Osteocyte (in vitro differentiated cells): ENCODE data around the gene TEX2. TPM values are rescaled to one million over a fixed set of nuclear protein-coding genes. Genes with fewer than 3 reads are reported as not detected.

Experiments used
- DNase-seq: peaks from one replicate; pipeline ENCODE4 v3.0.0; 2021; ENCODE audit warnings: mixed read lengths; ENCODE audit not compliant: unreplicated experiment; ENCODE audit errors: extremely low spot score
- H3K27ac Mint-ChIP-seq: one replicate; pipeline ENCODE4 v1.8.0; 2021; ENCODE audit warnings: mild to moderate bottlenecking, mixed read lengths; ENCODE audit not compliant: unreplicated experiment
- H3K27me3 Mint-ChIP-seq: one replicate; pipeline ENCODE4 v1.8.0; 2021; ENCODE audit warnings: mixed read lengths; ENCODE audit not compliant: unreplicated experiment
- H3K36me3 Mint-ChIP-seq: one replicate; pipeline ENCODE4 v1.8.0; 2021; ENCODE audit warnings: mixed read lengths; ENCODE audit not compliant: unreplicated experiment
- H3K4me1 Mint-ChIP-seq: one replicate; pipeline ENCODE4 v1.8.0; 2021; ENCODE audit warnings: mixed read lengths; ENCODE audit not compliant: unreplicated experiment
- H3K4me3 Mint-ChIP-seq: one replicate; pipeline ENCODE4 v1.8.0; 2021; ENCODE audit warnings: mild to moderate bottlenecking, moderate library complexity, mixed read lengths; ENCODE audit not compliant: unreplicated experiment
- H3K9me3 Mint-ChIP-seq: one replicate; pipeline ENCODE4 v1.8.0; 2021; ENCODE audit warnings: mixed read lengths; ENCODE audit not compliant: unreplicated experiment
- CTCF ChIP-seq: fragments of 200-600 bp; sonication (generic); IDR thresholded peaks from 2 replicates; pipeline ENCODE4 v1.5.0; 2021; ENCODE audit warnings: antibody characterized with exemption, mild to moderate bottlenecking, moderate library complexity
- total RNA-seq: library from RNA; stranded (reverse); gene quantifications from 2 replicates; pipeline ENCODE4 v1.2.1, GENCODE V29; 2021

The TEX2 gene
- total RNA-seq, 1 donor from 2014 or later: 73.5 TPM

GRCh38 chr17:64202683-64203344, 60.2 kb downstream of the TEX2 start:
- Mint-ChIP-seq H3K36me3 (peaks cover 12% of the 10 kb centered on the region), H3K4me3 (peak overlapping the region; percentile 1), H3K27me3 (no peaks in the 10 kb centered on the region), H3K27ac (peak overlapping the region; percentile 91), H3K4me1 (peaks cover 69% of the 10 kb centered on the region), H3K9me3 (no peaks in the 10 kb centered on the region)
- no peak for DNase-seq
- no peak for TF ChIP-seq CTCF

DNA sequence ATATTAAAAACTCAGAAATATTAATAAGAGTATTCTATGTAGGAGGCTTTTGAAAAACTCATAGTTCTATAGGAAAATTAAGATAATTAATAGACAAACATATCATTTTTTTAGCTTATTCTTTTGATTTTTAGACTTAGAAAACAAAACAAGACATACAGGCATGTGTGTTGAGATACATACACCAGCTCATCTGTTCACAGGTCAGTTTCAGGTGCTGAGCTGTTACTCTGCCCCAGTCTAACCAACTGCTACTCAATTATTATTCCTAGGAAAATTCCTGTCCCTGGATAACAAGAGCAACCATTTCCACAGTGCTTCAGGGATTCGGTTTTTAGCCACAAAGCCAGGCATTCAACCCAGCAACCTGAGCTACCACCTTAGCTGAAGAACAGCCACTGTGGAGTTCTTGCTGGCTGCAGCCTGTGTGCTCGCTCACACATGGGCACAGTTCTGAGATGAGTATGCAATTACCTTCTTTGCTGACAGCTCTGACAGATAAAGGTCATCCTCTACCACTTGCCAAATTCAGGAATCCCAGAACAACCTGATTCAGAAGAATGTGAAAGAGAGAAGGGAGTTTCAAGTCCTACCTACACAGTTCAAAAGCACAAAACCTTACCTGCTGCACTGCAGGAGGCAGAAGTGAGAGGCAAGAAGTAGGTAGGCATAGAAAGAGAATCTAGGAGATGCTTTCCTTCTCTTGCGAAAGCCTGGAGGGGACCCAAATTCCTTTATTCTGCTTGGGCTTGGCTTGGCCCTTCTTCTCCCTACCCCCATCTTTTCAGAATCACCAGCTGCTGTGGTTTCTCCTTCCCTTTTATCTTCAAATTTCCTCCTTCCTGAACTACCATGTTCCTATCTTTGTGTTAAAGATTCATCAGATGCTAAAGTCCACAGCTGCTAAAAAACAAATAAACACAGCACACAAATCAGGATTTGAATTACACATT, 62.7 kb downstream of the TEX2 start:
- Mint-ChIP-seq H3K4me3 (no peak overlapping the region), H3K4me1 (peaks cover 71% of the 10 kb centered on the region), H3K36me3 (peaks cover 13% of the 10 kb centered on the region), H3K9me3 (peaks cover 6% of the 10 kb centered on the region), H3K27me3 (no peaks in the 10 kb centered on the region), H3K27ac (peak overlapping the region; percentile 47)
- TF ChIP-seq CTCF: no peak
- DNase-seq: no peak

DNA sequence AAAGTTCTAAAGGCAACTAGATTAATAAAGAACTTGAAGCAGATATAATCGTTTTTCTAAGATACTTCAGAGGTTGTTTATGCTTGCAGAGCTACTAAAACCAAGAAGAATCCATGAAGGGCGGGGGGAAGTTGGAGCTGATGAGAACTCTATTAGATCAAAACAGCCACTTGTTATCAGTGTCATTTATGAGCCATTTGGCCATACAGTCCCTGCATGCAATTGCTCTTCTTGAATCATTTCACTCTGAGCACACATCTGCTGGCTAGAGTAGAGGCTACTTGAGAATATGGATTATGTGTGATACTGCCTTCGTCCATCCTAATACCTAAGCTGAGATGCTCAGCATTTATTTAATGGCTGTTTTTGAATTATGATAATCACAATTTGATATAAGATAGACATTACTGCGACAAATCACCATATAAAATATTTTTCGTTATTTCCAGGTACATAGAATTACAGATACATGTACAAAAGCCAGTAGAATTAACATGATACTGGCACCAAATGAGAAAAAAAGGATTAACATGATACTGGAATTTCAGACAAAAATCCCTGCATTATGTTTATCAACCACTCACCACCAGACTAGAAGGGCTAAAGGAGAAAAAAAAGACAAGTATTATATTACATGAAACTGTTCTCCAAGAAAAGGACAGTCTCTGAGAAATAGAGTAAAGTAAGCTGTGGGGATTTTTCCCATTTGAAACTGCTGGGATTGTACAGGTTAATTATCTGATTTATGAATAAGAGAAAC, 64.5 kb downstream of the TEX2 start:
- Mint-ChIP-seq H3K27me3 (no peaks in the 10 kb centered on the region), H3K9me3 (peaks cover 6% of the 10 kb centered on the region), H3K27ac (peak overlapping the region; percentile 14), H3K36me3 (peaks cover 18% of the 10 kb centered on the region), H3K4me3 (no peak overlapping the region), H3K4me1 (peaks cover 53% of the 10 kb centered on the region)
- DNase-seq: no peak
- no peak for TF ChIP-seq CTCF

GRCh38 chr17:64196601-64197000, 66.5 kb downstream of the TEX2 start:
- DNase-seq: no peak
- Mint-ChIP-seq H3K36me3 (peaks cover 32% of the 10 kb centered on the region), H3K4me1 (peaks cover 34% of the 10 kb centered on the region), H3K9me3 (peaks cover 6% of the 10 kb centered on the region), H3K4me3 (no peak overlapping the region), H3K27me3 (no peaks in the 10 kb centered on the region), H3K27ac (peak overlapping the region; percentile 77)
- TF ChIP-seq CTCF: no peak
